ENCODE data around the gene CFTR. TPM values are rescaled to one million over a fixed set of nuclear protein-coding genes. Genes with fewer than 3 reads are reported as not detected.
"Not testable (repeated sequence)": the region's sequence is repeated elsewhere in the genome, so short reads cannot be mapped to it uniquely, and the experiment has no call there.

CFTR gene
- total RNA-seq, 1 donor from 2014 or later, result 95.2 TPM

DNA sequence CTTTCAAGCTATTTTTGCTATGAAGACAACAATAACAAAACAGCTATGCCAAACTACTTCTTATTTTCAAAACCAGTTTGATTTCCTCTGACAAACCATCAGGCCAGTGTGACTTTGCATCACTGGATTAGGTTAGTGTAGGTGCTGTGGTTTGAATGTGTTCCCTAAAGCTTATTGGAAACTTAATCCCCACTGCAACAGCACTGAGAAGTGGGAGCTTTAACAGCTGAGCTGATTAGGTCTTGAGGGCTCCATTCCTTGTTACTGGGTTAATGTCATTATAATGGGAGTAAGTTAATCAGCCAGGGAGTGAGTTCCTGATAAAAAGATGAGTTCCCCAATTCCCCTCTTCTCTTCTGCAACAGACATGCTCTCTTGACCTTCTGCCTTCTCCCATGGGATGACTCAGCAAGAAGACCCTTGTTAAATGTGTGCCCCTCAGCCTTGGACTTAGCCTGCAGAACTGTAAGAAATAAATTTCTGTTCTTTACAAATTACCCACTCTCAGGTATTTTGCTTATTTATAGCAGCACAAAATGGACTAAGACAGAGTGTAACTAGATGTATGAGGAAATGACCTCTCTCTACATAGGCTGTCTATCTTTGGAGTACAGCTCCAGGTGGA lies 206.6 kb downstream of the CFTR start:
- DNase-seq (ENCODE audit: low spot score), result no peak

DNA sequence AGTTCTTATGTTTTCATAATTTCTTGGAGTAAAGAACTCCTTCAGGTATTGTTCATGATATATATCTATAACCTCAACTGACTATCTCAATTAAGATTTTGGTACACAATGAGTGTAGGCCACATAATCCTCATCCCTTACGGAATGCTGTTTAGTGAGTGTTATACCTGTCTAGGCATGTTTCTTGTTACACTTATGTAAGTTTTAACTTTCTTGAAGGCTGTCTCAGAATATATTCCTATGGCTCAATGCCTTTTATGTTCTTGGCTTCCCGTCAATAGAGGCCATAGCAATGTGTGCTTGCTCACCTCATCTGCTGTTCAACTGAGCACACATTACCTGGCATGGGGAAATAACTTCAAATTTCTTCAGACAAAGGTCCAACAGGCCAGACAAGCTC lies 208.3 kb downstream of the CFTR start:
- DNase-seq (ENCODE audit: low spot score), result no peak

DNA sequence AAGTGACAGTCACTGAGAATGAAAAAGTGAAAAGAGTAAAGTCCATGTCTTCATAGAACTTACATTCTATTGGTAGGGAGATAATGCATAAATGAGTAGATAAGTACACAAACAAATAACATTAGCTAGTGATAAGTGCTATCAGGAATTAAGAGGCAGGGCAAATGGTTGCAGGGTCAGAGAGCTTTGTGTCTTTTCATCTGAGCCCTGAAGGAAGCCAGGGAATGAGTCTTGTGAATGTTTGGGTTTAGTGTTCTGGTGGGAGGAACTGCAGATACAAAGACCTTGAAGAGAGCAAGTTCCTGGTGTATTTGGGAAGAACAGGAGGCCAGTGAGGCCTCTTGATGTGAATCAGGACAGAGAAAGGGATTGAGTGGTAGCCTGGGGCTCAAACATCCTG lies 209.6 kb downstream of the CFTR start:
- DNase-seq (ENCODE audit: low spot score), result no peak

DNA sequence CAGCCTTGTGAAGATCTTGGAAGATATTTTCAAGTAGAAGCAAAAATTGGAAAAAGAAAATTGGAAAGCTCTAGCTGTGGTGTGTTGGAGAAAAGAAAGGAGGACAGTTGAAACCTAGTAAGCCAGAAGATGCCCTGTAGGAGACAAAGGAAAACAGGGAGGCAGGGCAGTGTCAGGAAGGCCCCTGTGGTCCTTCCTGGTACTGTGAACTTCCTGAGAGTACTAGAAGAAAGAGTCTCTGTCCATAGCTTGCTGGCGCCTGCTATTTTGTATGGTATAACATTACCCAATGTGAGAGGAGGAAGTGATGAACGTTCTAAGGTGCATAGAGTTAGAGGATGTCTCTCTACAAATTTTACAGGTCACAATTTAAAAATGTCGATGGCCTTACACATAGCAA lies 210.3 kb downstream of the CFTR start:
- DNase-seq (ENCODE audit: low spot score), result no peak

DNA sequence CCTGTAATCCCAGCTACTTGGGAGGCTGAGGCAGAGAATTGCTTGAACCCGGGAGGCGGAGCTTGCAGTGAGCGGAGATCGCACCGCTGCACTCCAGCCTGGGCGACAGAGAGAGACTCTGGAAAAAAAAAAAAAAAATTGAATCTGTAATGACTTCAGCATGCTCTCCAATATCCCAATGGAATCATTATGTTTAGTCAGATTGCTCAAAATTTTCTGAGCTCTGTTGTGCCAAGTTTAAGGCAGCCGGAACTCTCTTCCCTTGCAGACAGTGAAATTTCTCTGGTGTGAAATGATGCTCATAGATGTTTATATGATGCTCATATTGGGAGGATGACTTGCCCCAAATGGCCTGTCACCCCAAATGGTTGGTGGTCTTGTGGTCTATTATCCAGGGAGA lies 212.5 kb downstream of the CFTR start:
- DNase-seq (ENCODE audit: low spot score), result no peak

DNA sequence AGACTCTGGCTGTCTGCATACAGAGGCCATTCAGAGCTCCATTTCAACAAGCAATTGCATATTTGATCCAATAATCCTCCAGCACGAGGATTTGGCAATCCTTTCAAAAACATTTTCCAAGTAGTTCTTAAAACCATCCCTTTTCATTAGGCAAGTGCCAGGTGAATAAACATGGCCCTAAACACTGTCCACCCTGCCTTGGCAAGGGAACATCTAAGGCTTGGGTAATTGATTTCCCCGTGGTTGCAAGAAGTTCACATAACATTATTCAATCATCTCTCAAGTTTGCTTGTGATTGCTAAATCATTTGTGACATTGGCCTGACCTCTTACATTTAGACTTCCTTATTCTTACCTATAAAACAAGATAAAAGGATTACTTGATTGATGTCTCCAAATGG lies 218.2 kb downstream of the CFTR start:
- DNase-seq (ENCODE audit: low spot score), result no peak

DNA sequence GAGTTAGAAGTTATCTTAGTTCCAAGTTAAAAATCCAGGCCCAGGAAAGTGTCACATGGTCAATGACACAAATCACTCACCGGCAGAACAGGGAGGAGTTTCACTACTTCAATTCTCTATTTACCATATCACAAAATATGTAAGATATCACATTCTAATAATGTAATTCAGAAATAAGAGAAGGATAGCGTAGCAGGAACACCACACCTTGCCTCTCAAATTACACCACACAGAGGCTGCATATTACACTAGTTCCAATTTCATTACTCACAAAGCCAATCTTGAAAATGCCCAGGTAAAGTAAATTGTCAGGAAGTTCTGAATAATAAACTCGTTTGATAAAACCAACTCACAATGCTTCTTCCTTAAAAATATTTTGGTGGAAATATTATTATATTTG lies 224.2 kb downstream of the CFTR start:
- no peak for DNase-seq (ENCODE audit: low spot score)

DNA sequence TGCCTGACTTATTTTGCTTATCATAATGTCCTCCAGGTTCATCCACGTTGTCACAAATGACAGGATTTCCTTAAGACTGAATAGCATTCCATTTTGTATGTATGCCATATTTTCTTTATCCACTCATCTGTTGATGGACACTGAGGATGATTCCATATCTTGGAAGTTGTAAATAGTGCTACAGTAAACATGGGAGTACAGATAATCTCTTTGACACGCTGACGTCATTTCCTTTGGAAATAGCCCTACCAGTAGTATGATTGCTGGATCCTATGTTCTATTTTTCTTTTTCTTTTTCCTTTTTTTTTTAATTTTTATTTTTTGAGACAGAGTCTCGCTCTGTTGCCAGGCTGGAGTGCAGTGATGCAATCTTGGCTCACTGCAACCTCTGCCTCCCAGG lies 225.8 kb downstream of the CFTR start:
- no peak for DNase-seq (ENCODE audit: low spot score)

DNA sequence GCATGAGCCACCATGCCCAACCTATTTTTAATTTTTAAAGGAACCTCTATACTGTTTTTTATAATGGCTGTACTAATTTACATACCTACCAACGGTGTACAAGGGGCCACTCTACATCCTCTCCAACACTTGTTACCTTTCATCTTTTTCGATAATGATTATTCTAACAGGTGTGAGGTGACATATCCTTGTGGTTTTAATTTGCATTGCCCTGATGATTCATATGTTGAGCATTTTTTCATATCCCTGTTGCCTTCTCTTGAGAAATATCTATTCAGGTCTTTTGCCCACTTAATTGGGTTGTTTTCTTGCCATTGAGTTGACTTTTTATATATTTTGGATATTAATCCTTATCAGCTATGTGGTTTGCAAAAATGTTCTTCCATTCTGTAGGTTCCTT lies 226.4 kb downstream of the CFTR start:
- DNase-seq (ENCODE audit: low spot score), result no peak

DNA sequence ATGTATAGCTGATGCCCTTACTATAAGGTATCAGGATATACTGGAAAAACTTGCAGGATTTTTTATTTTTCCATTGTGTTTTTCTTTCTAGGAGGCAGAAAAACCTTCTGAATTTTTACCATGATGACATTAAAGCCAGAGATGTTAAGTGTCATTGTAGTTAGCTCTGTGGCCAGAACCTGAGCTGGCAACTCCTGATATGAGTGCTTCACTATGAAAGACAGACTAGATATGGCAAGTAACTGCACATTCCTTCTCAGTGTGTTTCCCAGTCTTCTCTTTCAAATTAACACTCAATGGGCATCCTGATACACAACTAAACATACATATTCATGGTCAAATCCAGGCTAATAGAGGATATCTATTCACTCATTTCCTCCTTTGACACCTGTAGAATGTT lies 227.3 kb downstream of the CFTR start:
- no peak for DNase-seq (ENCODE audit: low spot score)

DNA sequence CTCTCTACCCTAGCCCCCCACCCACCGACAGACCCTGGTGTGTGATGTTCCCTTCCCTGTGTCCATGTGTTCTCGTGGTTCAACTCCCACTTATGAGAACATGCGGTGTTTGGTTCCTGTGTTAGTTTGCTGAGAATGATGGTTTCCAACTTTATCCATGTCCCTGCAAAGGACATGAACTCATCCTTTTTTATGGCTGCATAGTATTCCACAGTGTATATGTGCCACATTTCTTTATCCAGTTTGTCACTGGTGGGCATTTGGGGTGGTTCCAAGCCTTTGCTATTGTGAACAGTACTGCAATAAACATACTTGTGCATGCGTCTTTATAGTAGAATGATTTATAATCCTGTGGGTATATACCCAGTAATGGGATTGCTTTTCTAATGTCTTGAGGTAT lies 228.3 kb downstream of the CFTR start:
- not testable (repeated sequence) for DNase-seq (ENCODE audit: low spot score)

DNA sequence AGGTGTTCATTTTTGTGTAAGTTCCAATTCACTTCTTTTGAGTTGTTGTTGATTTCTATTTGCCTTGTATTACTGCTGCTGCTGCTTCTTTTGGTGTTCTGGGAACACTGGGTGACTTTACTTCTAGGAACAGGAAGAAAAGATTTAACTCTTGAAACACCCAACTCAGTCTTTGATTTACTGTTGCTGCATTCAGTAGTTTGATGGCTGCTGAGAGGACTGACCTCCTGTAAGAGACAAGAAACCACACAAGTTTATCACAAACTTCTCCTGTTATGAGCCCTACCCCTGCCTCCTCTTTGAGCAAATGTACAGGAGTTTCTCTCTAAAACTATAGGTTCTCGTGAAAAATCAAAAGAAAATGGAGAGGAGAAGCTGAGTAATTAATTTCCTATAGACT lies 231.7 kb downstream of the CFTR start:
- DNase-seq (ENCODE audit: low spot score), result no peak

DNA sequence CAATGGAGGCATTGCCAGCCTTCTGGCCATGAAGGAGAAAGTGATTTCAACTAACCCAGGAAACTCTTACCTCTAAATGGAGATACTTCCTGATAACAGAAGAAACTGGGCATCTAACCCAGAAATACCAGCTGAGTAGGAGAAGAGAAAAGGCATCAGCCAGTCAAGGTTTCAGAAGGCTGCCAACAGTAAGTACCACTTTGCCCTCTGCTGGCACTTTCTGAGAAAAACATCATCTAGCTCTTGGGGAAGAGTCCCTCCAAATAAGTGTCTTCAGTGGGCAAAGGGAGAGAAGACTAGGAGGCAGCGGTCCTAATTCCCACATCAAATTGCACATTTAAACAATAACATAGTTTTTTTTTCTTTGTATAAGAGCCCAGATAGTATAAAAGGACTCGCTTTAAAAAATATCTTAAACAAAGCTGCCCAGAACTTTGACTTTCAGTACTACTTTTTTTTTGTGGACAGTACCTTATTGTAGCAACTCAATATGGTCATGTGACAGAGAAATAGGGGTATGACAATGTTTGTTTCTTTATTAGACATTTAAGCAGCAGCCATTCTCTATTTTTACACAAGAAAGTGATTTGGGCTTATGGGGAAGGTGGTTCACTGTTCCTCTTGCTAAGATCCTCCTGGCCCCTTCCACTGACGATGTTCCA lies 236.1 kb downstream of the CFTR start:
- peak; percentile 71 for DNase-seq (ENCODE audit: low spot score)

DNA sequence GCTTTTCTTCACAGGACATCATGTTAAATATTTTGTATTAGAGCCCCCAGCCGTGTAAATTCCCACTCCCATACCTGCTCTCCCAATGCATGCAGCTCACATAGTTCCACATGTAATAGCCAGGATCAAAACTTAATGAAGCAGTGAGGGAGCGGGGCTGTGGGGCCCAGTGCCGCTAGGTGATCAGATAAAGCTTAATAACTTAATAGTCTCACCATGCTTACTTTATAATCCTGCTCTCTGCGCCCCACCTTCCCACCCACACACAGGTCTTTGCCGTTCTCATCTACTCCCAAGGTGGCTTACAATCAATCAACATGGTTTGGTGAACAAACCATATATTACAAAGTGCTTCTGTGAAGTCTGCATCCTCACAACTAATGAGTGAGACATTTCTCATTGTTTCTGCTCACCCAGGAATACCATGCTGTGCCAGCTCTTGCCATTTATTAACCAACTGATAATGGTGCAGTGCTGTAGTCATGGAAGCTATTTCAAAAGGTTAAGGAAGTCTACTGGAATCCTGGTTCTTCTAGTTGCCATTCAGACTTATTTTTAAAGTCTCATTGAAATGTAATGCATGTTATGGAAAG lies 237.0 kb downstream of the CFTR start:
- DNase-seq (ENCODE audit: low spot score), result peak; percentile 74

DNA sequence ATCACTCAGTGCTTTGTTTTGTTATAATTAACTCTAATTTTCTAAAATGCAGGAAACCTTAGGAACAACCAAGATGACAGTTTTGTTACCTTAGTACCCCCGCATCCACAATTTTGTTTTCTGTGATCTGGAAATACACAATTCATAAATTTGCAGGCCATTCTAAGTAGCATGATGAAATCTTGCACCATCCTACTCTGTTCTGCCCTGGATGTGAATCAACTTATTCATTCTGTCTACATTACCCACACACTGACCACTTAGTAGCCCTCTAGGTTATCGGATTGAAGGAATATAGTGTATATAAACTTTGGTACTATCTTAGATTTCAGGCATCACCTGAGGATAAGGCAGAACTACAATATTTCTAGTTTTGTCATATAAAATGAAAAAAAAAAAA lies 237.5 kb downstream of the CFTR start:
- DNase-seq (ENCODE audit: low spot score), result no peak

Other genes starting within 250 kb of the CFTR start
- gene WNT2, start 157.0 kb upstream of the CFTR start, total RNA-seq, result not detected
- gene ASZ1, start 52.5 kb upstream of the CFTR start, total RNA-seq, result not detected